Measurements from ENCODE around the gene MEIS1. TPM values are rescaled to one million over a fixed set of nuclear protein-coding genes. Genes with fewer than 3 reads are reported as not detected.

MEIS1 gene
- total RNA-seq, 1 experiment from 2014 or later = 9.1 TPM

DNA sequence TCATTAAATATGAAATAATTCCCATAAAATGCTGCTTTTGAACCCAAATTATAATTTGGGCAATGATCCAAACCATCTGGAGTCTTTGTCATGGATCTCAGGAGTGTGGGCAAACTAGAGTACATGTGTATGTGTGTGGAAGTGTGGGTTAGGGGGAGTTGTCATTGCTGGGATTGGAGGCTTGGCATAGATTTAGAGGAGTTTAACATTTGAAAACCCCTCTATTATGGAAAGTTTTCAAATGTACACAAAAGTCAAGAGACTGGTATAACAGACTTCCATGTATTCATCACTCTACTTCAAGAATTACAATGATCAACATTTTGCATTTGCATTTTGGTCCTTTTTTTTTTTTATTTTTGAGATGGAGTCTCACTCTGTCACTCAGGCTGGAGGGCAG, 159.1 kb downstream of the MEIS1 start:
- H3K9me3 ChIP-seq (ENCODE audit: insufficient read depth, low read depth) = no peaks in the 10 kb centered on the region
- H2AFZ ChIP-seq = no peak overlapping the region
- POLR2A ChIA-PET (ENCODE audit: unreplicated experiment) = no interaction called here
- no peaks in the 10 kb centered on the region for H3F3A ChIP-seq (ENCODE audit: insufficient read depth, low read depth)
- H3K4me3 ChIP-seq = no peak overlapping the region
- H3K27ac ChIP-seq = no peak overlapping the region
- TF ChIP-seq EZH2 (IDR thresholded peaks at IDR 0.05; ENCODE audit: low read depth) = no peak
- TF ChIP-seq, protein P1, sequence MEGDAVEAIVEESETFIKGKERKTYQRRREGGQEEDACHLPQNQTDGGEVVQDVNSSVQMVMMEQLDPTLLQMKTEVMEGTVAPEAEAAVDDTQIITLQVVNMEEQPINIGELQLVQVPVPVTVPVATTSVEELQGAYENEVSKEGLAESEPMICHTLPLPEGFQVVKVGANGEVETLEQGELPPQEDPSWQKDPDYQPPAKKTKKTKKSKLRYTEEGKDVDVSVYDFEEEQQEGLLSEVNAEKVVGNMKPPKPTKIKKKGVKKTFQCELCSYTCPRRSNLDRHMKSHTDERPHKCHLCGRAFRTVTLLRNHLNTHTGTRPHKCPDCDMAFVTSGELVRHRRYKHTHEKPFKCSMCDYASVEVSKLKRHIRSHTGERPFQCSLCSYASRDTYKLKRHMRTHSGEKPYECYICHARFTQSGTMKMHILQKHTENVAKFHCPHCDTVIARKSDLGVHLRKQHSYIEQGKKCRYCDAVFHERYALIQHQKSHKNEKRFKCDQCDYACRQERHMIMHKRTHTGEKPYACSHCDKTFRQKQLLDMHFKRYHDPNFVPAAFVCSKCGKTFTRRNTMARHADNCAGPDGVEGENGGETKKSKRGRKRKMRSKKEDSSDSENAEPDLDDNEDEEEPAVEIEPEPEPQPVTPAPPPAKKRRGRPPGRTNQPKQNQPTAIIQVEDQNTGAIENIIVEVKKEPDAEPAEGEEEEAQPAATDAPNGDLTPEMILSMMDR (conservative IDR thresholded peaks at IDR 0.05) = no peak
- no peaks in the 10 kb centered on the region for H3K36me3 ChIP-seq (ENCODE audit: low read depth)
- H3K27me3 ChIP-seq (ENCODE audit: insufficient read depth, low read depth) = no peaks in the 10 kb centered on the region
- intact Hi-C loops (cut with micrococcal nuclease; ENCODE audit: unreplicated experiment) = no loop called here
- no peaks in the 10 kb centered on the region for H3K79me2 ChIP-seq (ENCODE audit: low read depth)
- no peaks in the 10 kb centered on the region for H3K4me1 ChIP-seq (replicated peaks; ENCODE audit: insufficient read depth)
- DNase-seq = no peak
- no peak overlapping the region for H3K4me2 ChIP-seq
- no peaks in the 10 kb centered on the region for H4K20me1 ChIP-seq (ENCODE audit: insufficient read depth)
- no peaks in the 10 kb centered on the region for H3K9me2 ChIP-seq (ENCODE audit: insufficient read depth)
- CTCF ChIA-PET = no interaction called here
- BruUV-seq (replicated peaks) = no TSS peak

DNA sequence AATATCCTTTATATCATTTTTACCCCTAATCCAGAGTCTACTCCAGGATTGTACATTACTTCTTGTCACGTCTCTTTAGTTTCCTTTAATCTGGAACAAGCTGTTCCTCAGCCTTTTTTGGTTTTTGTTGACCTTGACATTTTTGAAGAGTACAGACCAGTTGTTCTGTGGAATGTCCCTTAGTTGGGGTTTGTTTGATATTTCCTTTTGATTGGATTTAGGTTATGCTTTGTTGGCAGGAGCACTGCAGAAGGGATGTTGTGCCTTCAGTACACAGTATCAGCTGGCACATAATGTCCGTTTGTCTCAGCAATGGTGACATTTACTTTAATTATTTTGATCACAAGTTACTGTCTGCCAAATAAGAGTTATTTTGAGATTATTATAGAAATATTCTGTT, 160.6 kb downstream of the MEIS1 start:
- no peaks in the 10 kb centered on the region for H3K36me3 ChIP-seq (ENCODE audit: low read depth)
- no peak overlapping the region for H3K27ac ChIP-seq
- H3K4me3 ChIP-seq = no peak overlapping the region
- no TSS peak for BruUV-seq (replicated peaks)
- H3K4me1 ChIP-seq (replicated peaks; ENCODE audit: insufficient read depth) = no peaks in the 10 kb centered on the region
- no peaks in the 10 kb centered on the region for H3F3A ChIP-seq (ENCODE audit: insufficient read depth, low read depth)
- no peaks in the 10 kb centered on the region for H3K27me3 ChIP-seq (ENCODE audit: insufficient read depth, low read depth)
- no peak overlapping the region for H2AFZ ChIP-seq
- no peak overlapping the region for H3K4me2 ChIP-seq
- H3K9me2 ChIP-seq (ENCODE audit: insufficient read depth) = no peaks in the 10 kb centered on the region
- no peak for DNase-seq
- H4K20me1 ChIP-seq (ENCODE audit: insufficient read depth) = no peaks in the 10 kb centered on the region
- TF ChIP-seq, protein P1 (conservative IDR thresholded peaks at IDR 0.05) = no peak
- TF ChIP-seq EZH2 (IDR thresholded peaks at IDR 0.05; ENCODE audit: low read depth) = no peak
- no peaks in the 10 kb centered on the region for H3K9me3 ChIP-seq (ENCODE audit: insufficient read depth, low read depth)
- CTCF ChIA-PET = interaction anchor here (0.6 kb wide), 1 partner anchor 20 kb away, joined by 3 read pairs; no protein-coding TSS in a partner anchor
- POLR2A ChIA-PET (ENCODE audit: unreplicated experiment) = no interaction called here
- intact Hi-C loops (cut with micrococcal nuclease; ENCODE audit: unreplicated experiment) = no loop called here
- no peaks in the 10 kb centered on the region for H3K79me2 ChIP-seq (ENCODE audit: low read depth)

DNA sequence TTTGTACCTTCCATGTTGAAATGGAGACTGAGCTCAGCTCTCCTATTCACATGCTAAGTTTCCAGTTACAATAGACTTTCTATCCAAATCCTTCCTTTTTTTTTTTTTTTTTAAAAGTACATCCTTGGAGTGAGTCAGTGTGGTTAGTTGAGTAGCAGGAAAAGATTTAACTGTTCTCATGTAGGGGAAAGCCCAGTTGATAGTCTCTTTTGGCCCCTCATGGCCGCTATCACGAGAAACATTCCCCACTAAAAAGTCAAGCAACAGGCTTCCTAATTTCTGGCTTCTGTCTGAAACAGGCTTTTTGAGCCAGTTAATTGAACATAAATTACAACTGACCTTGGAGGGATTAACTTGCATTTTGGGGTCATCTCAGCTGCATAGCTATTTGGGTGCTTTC, 161.3 kb downstream of the MEIS1 start:
- H3K4me2 ChIP-seq = no peak overlapping the region
- ChIA-PET CTCF (no interaction called here), POLR2A (ENCODE audit: unreplicated experiment) (no interaction called here)
- no peaks in the 10 kb centered on the region for H3F3A ChIP-seq (ENCODE audit: insufficient read depth, low read depth)
- H3K9me3 ChIP-seq (ENCODE audit: insufficient read depth, low read depth) = no peaks in the 10 kb centered on the region
- H3K4me1 ChIP-seq (replicated peaks; ENCODE audit: insufficient read depth) = no peaks in the 10 kb centered on the region
- intact Hi-C loops (cut with micrococcal nuclease; ENCODE audit: unreplicated experiment) = no loop called here
- H3K27ac ChIP-seq = no peak overlapping the region
- H3K27me3 ChIP-seq (ENCODE audit: insufficient read depth, low read depth) = no peaks in the 10 kb centered on the region
- no peak overlapping the region for H3K4me3 ChIP-seq
- H4K20me1 ChIP-seq (ENCODE audit: insufficient read depth) = no peaks in the 10 kb centered on the region
- no peaks in the 10 kb centered on the region for H3K36me3 ChIP-seq (ENCODE audit: low read depth)
- TF ChIP-seq EZH2 (IDR thresholded peaks at IDR 0.05; ENCODE audit: low read depth) = no peak
- TF ChIP-seq, protein P1 (conservative IDR thresholded peaks at IDR 0.05) = no peak
- no TSS peak for BruUV-seq (replicated peaks)
- no peaks in the 10 kb centered on the region for H3K79me2 ChIP-seq (ENCODE audit: low read depth)
- DNase-seq = no peak
- no peak overlapping the region for H2AFZ ChIP-seq
- no peaks in the 10 kb centered on the region for H3K9me2 ChIP-seq (ENCODE audit: insufficient read depth)
